ENCODE measurements around the gene ST8SIA4. TPM values are rescaled to one million over a fixed set of nuclear protein-coding genes. Genes with fewer than 3 reads are reported as not detected.

Gene ST8SIA4
- total RNA-seq, 1 experiment from 2014 or later, result not detected

DNA sequence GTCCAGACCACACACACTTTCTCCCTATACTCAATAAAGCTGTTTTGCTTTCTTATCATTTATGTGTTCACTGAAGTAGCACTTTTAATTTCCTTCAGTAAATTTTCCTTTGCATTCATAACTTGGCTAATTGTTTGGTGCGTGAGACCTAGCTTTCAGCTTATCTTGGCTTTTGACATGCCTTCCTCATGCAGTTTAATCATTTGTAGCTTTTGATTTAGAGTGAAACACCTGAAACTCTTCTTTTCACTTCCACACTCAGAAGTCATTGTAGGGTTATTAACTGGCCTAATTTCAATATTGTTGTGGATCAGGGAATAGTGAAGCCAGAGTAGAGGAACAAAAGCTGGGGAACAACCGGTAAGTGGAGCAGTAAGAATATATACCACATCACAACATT lies 114.7 kb downstream of the ST8SIA4 start:
- H3K4ac ChIP-seq (ENCODE audit: low read depth, low read length), result no peak overlapping the region
- TF ChIP-seq, protein P1, sequence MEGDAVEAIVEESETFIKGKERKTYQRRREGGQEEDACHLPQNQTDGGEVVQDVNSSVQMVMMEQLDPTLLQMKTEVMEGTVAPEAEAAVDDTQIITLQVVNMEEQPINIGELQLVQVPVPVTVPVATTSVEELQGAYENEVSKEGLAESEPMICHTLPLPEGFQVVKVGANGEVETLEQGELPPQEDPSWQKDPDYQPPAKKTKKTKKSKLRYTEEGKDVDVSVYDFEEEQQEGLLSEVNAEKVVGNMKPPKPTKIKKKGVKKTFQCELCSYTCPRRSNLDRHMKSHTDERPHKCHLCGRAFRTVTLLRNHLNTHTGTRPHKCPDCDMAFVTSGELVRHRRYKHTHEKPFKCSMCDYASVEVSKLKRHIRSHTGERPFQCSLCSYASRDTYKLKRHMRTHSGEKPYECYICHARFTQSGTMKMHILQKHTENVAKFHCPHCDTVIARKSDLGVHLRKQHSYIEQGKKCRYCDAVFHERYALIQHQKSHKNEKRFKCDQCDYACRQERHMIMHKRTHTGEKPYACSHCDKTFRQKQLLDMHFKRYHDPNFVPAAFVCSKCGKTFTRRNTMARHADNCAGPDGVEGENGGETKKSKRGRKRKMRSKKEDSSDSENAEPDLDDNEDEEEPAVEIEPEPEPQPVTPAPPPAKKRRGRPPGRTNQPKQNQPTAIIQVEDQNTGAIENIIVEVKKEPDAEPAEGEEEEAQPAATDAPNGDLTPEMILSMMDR (conservative IDR thresholded peaks at IDR 0.05), result no peak
- H2BK5ac ChIP-seq (ENCODE audit: insufficient read length, low read length), result no peak overlapping the region
- no CpG with 5 or more reads among the region's 2 CpGs for WGBS (ENCODE audit: extremely low coverage, insufficient read length, low lambda C conversion rate)
- DNase-seq, result no peak
- no peak overlapping the region for H2AK5ac ChIP-seq (ENCODE audit: insufficient read length, low read length)
- H3K9ac ChIP-seq (ENCODE audit: extremely low read depth, insufficient read length, low read length), result no peak overlapping the region
- H4K20me1 ChIP-seq (ENCODE audit: control insufficient read depth, insufficient read depth, insufficient read length), result no peaks in the 10 kb centered on the region
- H3K79me2 ChIP-seq (ENCODE audit: insufficient read depth, low read length), result no peaks in the 10 kb centered on the region
- H3T11ph ChIP-seq (ENCODE audit: low read length), result no peak overlapping the region
- no peaks in the 10 kb centered on the region for H3K79me1 ChIP-seq (ENCODE audit: insufficient read depth, low read depth, low read length, poor library complexity, severe bottlenecking)
- H3K4me2 ChIP-seq (ENCODE audit: insufficient read depth, insufficient read length, low read length), result no peak overlapping the region
- H4K91ac ChIP-seq (ENCODE audit: insufficient read length, low read depth, low read length), result no peak overlapping the region
- no peaks in the 10 kb centered on the region for H3K9me3 ChIP-seq (ENCODE audit: control insufficient read depth, low read depth, low read length)
- no peaks in the 10 kb centered on the region for H3K27me3 ChIP-seq (ENCODE audit: insufficient read depth, low read length)
- no peak overlapping the region for H3K18ac ChIP-seq (ENCODE audit: insufficient read length, low read depth, low read length)
- H2AFZ ChIP-seq (ENCODE audit: low read length), result no peak overlapping the region
- H3K27ac Mint-ChIP-seq, result no peak overlapping the region
- H3K4me1 Mint-ChIP-seq, result peaks cover 18 to 20% of the 10 kb centered on the region in 2 experiments
- H2BK15ac ChIP-seq (ENCODE audit: low read depth, low read length), result no peak overlapping the region
- H3K27me3 Mint-ChIP-seq (ENCODE audit: low read depth), result no peaks in the 10 kb centered on the region; the same call in 1 of the 2 replicates
- peaks cover 3% of the 10 kb centered on the region; the same call in 1 of the 2 replicates for H3K4me1 ChIP-seq (ENCODE audit: insufficient read depth, low read length)
- peaks cover 9 to 14% (median 10%) of the 10 kb centered on the region in 3 experiments for H3K36me3 Mint-ChIP-seq (ENCODE audit: insufficient read depth in 1 of 3, low read depth in 3 of 3)
- no peak overlapping the region for H2BK120ac ChIP-seq (ENCODE audit: low read depth, low read length, poor library complexity, severe bottlenecking)
- H3K27ac ChIP-seq (ENCODE audit: insufficient read length, low read depth, low read length), result no peak overlapping the region
- no peak overlapping the region for H4K8ac ChIP-seq (replicated peaks; ENCODE audit: insufficient read length, low read depth, low read length)
- no peak overlapping the region for H3K23ac ChIP-seq (ENCODE audit: insufficient read length, low read depth, low read length)
- H3K4me3 Mint-ChIP-seq, result no peak overlapping the region
- no peak overlapping the region for H3K56ac ChIP-seq (ENCODE audit: insufficient read length, low read depth, low read length)
- peaks cover 14 to 22% of the 10 kb centered on the region in 2 experiments for H3K9me3 Mint-ChIP-seq
- no peak overlapping the region for H4K5ac ChIP-seq (ENCODE audit: insufficient read length, low read depth, low read length)
- no peak overlapping the region for H2BK20ac ChIP-seq (ENCODE audit: low read depth, low read length, poor library complexity, severe bottlenecking)
- no peak overlapping the region for H3K14ac ChIP-seq (ENCODE audit: insufficient read depth, low read length)
- H2BK12ac ChIP-seq (ENCODE audit: insufficient read length, low read depth, low read length), result no peak overlapping the region
- no peaks in the 10 kb centered on the region for H3K23me2 ChIP-seq (ENCODE audit: insufficient read length, low read depth, low read length, poor library complexity, severe bottlenecking)
